ENCODE measurements around the gene HOXD10.

Gene HOXD10

GRCh38 chr2:176128172-176128981 is 11.8 kb downstream of the HOXD10 start:
- H3K4me3 ChIP-seq (replicated peaks; ENCODE audit: low read depth, low read length) = no peak overlapping the region
- no peak for TF ChIP-seq CTCF (IDR thresholded peaks at IDR 0.05; ENCODE audit: low read length, missing control alignments)
- no peak for DNase-seq (ENCODE audit: low read depth)

- DNase-seq (ENCODE audit: low read depth) = peak; percentile 42
- no peak for TF ChIP-seq CTCF (IDR thresholded peaks at IDR 0.05; ENCODE audit: low read length, missing control alignments)
- no peak within 1 kb of the TSS for H3K4me3 ChIP-seq (replicated peaks; ENCODE audit: low read depth, low read length)
These were observed 12.6 kb downstream of the HOXD10 start, which contains the start of gene HOXD8 for GRCh38 chr2:176128982-176129796. Gene HOXD8, plus strand, starts transcription at chr2:176129705. Its CDS starts 662 bp downstream, at chr2:176130367.

- TF ChIP-seq CTCF (IDR thresholded peaks at IDR 0.05; ENCODE audit: low read length, missing control alignments) = no peak
- H3K4me3 ChIP-seq (replicated peaks; ENCODE audit: low read depth, low read length) = no peak overlapping the region
- no peak for DNase-seq (ENCODE audit: low read depth)
These were observed 13.2 kb downstream of the HOXD10 start for GRCh38 chr2:176129813-176130146.

GRCh38 chr2:176130147-176130956 is 13.8 kb downstream of the HOXD10 start:
- DNase-seq (ENCODE audit: low read depth) = no peak
- H3K4me3 ChIP-seq (replicated peaks; ENCODE audit: low read depth, low read length) = no peak overlapping the region
- TF ChIP-seq CTCF (IDR thresholded peaks at IDR 0.05; ENCODE audit: low read length, missing control alignments) = no peak

GRCh38 chr2:176130957-176131847 is 14.6 kb downstream of the HOXD10 start:
- no peak for DNase-seq (ENCODE audit: low read depth)
- H3K4me3 ChIP-seq (replicated peaks; ENCODE audit: low read depth, low read length) = no peak overlapping the region
- no peak for TF ChIP-seq CTCF (IDR thresholded peaks at IDR 0.05; ENCODE audit: low read length, missing control alignments)

- H3K4me3 ChIP-seq (replicated peaks; ENCODE audit: low read depth, low read length) = no peak overlapping the region
- TF ChIP-seq CTCF (IDR thresholded peaks at IDR 0.05; ENCODE audit: low read length, missing control alignments) = no peak
- no peak for DNase-seq (ENCODE audit: low read depth)
These were observed 15.2 kb downstream of the HOXD10 start for GRCh38 chr2:176131848-176132158.
